Gastroesophageal sphincter (tissue), 3 donors: ENCODE measurements around the gene ELP4.

Experiments used
- POLR2A ChIP-seq, 2 donors: fragments of 450-650 bp; IDR thresholded peaks; one replicate each; pipeline ENCODE4 v1.6.1; 2017; ENCODE audit warnings: antibody characterized with exemption in 2 of 2, mild to moderate bottlenecking in 2 of 2, moderate library complexity in 1 of 2
- TF ChIP-seq, protein P1 (sequence below), 4 experiments: fragments of 200-600 bp in 2 of 4; fragments of 450-650 bp in 2 of 4; sonication (generic) in 1 of 4; IDR thresholded peaks; one replicate each; pipeline ENCODE4 v1.5.1; 2017 to 2019; ENCODE audit warnings: antibody characterized with exemption in 4 of 4, mild to moderate bottlenecking in 2 of 4, moderate library complexity in 2 of 4

DNA sequence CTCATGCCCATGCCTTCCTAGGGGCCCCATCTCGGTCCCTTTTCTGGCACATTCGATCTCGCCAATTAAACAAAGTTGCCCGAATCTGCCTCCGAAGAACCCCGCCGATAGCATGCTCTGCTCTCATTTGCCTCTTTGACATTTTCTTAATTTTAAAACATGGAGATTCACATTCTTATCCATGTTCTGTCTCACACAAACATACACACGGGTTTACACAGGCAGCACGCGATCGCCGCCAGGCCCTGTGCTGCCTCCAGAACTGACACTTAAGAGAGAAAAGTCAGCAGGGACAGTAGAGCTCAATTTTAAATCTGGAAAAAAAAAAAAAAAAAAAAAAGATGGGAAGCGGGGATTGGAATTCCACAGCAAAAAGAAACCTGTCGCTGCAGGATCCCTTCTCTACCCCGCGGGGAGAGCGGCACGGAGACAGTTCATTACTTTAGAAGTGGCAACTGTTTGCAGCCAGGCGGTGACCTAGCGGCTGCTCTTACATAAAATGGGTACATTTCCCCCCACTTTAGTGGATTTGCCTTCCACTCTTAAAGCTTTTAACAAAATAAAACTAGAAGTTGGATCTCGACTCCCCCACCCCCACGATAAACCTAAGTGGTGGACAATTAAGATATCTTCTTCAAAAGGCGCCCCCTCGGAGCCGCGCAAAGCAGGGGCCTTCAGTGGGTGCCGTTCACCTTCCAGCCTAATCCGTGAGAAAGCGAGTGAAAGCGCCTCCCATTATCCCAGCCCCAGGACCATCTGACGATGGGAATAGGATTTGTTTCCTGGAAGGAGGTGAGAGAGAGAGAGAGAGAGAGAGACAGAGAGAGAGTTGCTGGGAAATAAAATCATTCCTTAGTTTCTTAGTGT is 287.9 kb downstream of the ELP4 start:
- TF ChIP-seq, protein P1, sequence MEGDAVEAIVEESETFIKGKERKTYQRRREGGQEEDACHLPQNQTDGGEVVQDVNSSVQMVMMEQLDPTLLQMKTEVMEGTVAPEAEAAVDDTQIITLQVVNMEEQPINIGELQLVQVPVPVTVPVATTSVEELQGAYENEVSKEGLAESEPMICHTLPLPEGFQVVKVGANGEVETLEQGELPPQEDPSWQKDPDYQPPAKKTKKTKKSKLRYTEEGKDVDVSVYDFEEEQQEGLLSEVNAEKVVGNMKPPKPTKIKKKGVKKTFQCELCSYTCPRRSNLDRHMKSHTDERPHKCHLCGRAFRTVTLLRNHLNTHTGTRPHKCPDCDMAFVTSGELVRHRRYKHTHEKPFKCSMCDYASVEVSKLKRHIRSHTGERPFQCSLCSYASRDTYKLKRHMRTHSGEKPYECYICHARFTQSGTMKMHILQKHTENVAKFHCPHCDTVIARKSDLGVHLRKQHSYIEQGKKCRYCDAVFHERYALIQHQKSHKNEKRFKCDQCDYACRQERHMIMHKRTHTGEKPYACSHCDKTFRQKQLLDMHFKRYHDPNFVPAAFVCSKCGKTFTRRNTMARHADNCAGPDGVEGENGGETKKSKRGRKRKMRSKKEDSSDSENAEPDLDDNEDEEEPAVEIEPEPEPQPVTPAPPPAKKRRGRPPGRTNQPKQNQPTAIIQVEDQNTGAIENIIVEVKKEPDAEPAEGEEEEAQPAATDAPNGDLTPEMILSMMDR (IDR thresholded peaks at IDR 0.05): no peak
- TF ChIP-seq POLR2A (IDR thresholded peaks at IDR 0.05): no peak
